NCI-H748 (cell line): ENCODE data around the gene LRRC70.
"Not testable (repeated sequence)": the region's sequence is repeated elsewhere in the genome, so short reads cannot be mapped to it uniquely, and the experiment has no call there.

Experiments
- DNase-seq: peaks from one replicate; lab custom pipeline; 2025; ENCODE audit not compliant: unreplicated experiment; lab: John Stamatoyannopoulos, UW

LRRC70 gene

DNA sequence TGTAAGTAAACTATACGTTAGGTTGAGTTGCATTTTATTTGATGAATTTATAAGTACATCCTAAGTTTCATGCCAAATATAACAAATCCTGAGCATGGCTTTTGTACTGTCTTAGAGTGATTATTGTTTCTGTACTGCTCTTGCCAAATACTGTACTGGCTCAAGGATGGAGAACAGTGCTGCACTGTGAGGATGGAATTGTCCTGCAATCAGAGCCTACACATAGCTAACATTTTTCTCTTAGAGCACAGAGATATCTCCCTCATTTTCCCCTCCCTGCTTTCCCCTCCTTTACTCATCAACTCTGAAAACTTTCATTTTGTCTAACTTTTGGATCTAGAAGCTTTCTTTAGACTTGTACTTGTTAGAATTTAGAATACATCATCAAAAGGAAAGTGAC lies 28.3 kb downstream of the LRRC70 start:
- no peak for DNase-seq

DNA sequence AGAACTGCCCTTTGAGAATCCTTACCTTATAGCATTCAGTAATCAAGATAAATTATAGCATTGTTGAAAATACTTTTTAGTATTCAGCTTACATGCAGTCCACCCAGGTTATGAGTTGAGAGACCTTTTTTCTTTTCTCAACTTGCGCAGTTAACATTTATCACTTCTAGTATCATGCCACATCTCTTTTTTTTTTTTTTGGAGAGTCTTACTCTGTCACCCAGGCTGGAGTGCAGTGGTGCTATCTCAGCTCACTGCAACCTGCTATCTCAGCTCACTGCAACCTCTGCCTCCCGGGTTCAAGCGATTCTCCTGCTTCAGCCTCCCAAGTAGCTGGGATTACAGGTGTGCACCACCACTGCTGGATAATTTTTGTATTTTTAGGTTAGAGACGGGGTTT lies 29.0 kb downstream of the LRRC70 start:
- DNase-seq, result no peak

DNA sequence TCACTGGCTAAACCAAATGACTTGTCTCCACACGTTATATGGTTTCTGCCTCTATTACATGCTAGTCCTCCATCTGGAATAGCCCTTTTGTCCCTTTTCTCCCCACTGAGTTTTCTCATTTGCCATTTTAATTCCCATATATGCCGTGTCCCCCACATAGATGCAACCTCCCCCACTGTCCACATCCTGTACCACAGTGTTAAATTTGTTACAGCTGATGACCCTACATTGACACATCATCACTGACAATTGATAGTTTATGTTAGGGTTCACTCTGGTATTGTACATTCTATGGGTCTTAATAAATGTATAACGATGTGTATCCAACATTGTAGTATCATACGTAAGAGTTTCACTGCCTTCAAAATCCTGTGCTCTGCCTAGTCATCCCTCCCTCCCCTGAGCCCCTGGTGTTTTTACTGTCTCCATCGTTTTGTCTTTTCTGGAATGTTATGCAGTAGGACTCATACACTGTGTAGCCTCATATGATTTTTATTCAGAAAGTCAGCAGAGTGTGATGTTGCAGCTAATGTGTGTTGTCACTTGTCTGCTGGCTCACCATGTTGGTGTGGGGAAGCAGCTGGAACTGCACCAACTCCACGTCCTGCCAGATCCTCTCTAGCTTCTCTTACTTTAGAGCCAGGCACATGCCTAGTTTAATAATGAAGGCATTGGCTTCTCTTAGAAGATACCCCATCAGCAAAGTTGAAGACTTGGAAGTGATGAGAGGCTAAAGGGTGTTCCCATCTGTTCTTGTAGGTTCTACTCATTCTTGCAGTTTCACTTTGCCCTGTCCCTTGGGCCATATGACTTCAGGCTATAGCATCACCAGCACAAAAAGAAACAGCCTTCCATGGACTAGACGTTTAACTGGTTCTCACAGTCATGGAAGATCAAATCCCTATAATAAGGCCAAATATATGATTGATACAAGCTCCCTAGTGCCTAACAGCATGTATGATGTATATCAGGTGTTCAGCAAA lies 30.2 kb downstream of the LRRC70 start:
- no peak for DNase-seq

DNA sequence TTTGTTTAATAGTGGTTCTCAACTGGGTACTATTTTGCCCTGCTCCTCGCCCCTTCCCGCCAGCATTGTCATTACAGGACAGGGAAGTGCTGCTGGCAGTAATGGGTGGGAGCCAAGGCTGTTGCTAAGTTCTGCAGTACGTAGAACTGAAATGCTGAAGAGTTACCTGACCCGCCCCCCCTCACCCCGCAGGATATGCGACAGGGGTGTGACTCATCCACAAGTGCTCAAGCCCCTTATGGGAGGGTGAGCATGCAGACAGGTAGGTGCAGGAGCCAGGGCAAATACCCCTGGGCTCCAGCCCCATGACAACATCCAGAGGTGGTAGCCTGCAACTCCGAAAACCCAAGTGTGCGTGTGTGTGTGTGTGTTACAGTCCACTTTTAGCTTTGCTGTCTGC lies 35.7 kb downstream of the LRRC70 start:
- DNase-seq, result no peak

GRCh38 chr5:62616615-62617277 lies 38.1 kb downstream of the LRRC70 start:
- no peak for DNase-seq

GRCh38 chr5:62617943-62618342 lies 39.3 kb downstream of the LRRC70 start:
- DNase-seq, result no peak

DNA sequence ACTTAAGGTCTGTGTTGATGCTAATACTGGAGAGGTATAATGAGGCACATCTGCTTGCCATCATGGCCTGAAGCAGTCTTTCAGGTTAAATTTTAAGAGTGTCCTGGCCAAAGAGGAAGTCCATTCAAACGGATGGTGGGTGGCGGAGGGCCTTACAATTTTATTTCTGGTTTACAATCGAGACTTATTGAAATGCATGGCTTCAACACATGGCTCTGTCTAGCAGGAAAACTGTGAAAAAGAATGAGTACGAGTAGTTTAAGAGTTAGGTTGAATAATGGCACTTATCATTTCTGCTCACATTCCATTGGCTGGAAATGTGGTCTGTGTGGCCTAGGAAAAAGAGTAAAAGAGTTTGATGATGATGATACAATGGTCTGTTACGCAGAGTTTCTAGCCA lies 42.1 kb downstream of the LRRC70 start:
- DNase-seq, result no peak

DNA sequence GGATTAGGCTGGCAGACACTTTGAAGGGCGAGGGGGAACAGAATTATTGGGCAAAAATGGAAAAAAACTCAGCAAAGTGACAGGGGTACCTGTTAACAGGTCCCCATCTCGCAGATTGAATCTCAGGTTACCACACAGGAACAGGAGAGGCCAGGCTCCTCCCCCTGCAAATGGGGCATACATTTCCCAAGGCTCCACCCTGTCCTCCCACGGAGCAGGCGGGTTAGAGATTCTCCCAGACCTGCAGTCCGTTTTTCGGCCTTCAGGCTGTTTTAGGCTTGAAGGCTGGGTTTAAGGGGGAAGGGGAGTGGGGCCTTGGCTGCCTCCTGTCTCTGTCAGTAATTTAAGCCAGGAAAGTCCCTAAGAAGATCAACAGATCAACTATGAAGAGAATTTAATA lies 42.7 kb downstream of the LRRC70 start:
- DNase-seq, result no peak

GRCh38 chr5:62623271-62623670 lies 44.7 kb downstream of the LRRC70 start:
- no peak for DNase-seq

- DNase-seq, result not testable (repeated sequence)
Observed at GRCh38 chr5:62624436-62624835, 45.8 kb downstream of the LRRC70 start.

- no peak for DNase-seq
Observed at GRCh38 chr5:62626534-62626933, 47.9 kb downstream of the LRRC70 start.

- DNase-seq, result no peak
Observed at GRCh38 chr5:62627121-62627520, 48.5 kb downstream of the LRRC70 start.

DNA sequence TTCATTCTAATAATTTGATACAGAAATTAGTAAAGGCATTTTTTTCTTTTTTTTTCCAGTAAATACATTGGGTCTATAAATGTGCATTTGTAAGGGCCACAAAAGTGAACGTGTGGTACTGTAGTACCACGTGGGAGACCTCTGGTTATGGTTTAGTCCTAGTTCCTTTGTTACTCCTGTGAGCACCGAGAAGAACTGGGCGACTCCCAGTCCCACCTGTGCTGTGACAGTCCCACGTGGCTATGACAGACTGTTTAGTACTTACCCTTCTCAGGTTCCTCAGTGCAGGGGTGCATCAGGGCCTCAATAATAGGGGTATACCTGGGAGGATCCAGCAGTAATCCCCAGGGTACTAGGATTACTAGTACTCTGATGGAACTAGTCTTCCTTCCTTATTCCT lies 49.3 kb downstream of the LRRC70 start:
- DNase-seq, result no peak
